GDM1 (cell line): ENCODE measurements around the gene CRACR2B.

ENCODE experiments used
- DNase-seq: peaks from one replicate; lab custom pipeline; 2025; lab: John Stamatoyannopoulos, UW

CRACR2B gene

GRCh38 chr11:811446-812245, 16.1 kb upstream of the CRACR2B start:
- DNase-seq: no peak

GRCh38 chr11:812390-812789, 15.3 kb upstream of the CRACR2B start:
- DNase-seq: no peak

- no peak for DNase-seq
Observed at GRCh38 chr11:813072-813455, 14.7 kb upstream of the CRACR2B start.

- no peak for DNase-seq
Observed at GRCh38 chr11:813456-814096, 14.1 kb upstream of the CRACR2B start.

- DNase-seq: no peak
Observed at GRCh38 chr11:815675-816432, 11.9 kb upstream of the CRACR2B start.

GRCh38 chr11:816433-816779, 11.3 kb upstream of the CRACR2B start:
- DNase-seq: no peak

GRCh38 chr11:818396-819128, 9.2 kb upstream of the CRACR2B start, which contains the start of gene PNPLA2:
Gene PNPLA2, plus strand, starts transcription at chr11:818914. Its CDS starts 805 bp downstream, at chr11:819719.
- no peak for DNase-seq

- DNase-seq: peak; percentile 82
Observed at GRCh38 chr11:819129-819931, 8.4 kb upstream of the CRACR2B start.

GRCh38 chr11:819943-820649, 7.6 kb upstream of the CRACR2B start:
- peak; percentile 74 for DNase-seq

GRCh38 chr11:820655-821511, 6.8 kb upstream of the CRACR2B start:
- no peak for DNase-seq

- DNase-seq: no peak
Observed at GRCh38 chr11:821512-822371, 6.0 kb upstream of the CRACR2B start.

- no peak for DNase-seq
Observed at GRCh38 chr11:823441-824291, 4.1 kb upstream of the CRACR2B start.

GRCh38 chr11:824292-824880, 3.3 kb upstream of the CRACR2B start:
- DNase-seq: no peak

GRCh38 chr11:824942-825341, 2.8 kb upstream of the CRACR2B start:
- DNase-seq: no peak

- DNase-seq: no peak
Observed at GRCh38 chr11:825366-826226, 2.1 kb upstream of the CRACR2B start.

GRCh38 chr11:826227-826621, 1.5 kb upstream of the CRACR2B start:
- no peak for DNase-seq

- DNase-seq: no peak
Observed at GRCh38 chr11:826836-827145, 928 bp upstream of the CRACR2B start.
